Stimulated activated CD8-positive, alpha-beta memory T cell treated with anti-CD3 and anti-CD28 coated beads, Interleukin-12 subunit alpha, Interleukin-12 subunit beta, amount 100 ng/mL, for 1 hour (primary cell): ENCODE data around the gene ITPK1.

ENCODE experiments used
- DNase-seq: peaks from one replicate; pipeline ENCODE4 v3.0.0-alpha.2; 2020; ENCODE audit warnings: low read depth

The ITPK1 gene

GRCh38 chr14:93059917-93060545 is 55.7 kb downstream of the ITPK1 start:
- DNase-seq = no peak

GRCh38 chr14:93059260-93059659 is 56.5 kb downstream of the ITPK1 start:
- DNase-seq = no peak

DNA sequence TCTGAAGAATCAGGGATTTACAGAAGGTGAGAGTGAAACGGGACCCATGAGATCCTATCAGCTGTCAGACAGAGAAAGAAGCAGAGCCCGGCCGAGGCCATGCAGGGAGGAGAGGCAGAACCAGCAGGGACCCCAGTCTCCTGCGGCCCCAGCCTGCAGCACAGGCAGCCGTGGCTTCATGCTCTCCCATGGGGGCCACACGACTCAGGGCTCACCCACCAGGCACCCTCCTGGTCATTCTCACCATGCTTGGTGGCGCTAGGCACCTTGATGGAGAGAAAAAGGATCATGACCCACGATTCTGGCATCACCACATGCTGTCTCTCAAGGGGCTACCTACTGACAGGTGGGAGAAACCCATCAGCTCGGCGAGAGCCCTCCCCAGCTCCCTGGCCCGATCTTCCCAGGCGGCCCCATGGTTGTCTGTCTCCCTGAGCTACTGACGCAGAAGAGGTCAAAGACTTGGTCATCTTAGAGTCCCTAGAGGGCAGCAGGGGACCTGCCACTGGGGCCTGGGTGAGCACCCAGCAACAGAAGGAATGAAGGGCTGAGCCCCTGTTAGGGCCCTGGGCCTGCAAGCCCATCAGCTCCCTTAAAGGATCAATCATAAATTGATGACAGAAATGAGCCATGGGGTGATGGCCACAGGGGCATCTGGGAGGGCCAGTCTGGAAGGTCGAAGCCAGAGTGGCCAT is 58.0 kb downstream of the ITPK1 start:
- DNase-seq = no peak

GRCh38 chr14:93056840-93057585 is 58.7 kb downstream of the ITPK1 start:
- no peak for DNase-seq

DNA sequence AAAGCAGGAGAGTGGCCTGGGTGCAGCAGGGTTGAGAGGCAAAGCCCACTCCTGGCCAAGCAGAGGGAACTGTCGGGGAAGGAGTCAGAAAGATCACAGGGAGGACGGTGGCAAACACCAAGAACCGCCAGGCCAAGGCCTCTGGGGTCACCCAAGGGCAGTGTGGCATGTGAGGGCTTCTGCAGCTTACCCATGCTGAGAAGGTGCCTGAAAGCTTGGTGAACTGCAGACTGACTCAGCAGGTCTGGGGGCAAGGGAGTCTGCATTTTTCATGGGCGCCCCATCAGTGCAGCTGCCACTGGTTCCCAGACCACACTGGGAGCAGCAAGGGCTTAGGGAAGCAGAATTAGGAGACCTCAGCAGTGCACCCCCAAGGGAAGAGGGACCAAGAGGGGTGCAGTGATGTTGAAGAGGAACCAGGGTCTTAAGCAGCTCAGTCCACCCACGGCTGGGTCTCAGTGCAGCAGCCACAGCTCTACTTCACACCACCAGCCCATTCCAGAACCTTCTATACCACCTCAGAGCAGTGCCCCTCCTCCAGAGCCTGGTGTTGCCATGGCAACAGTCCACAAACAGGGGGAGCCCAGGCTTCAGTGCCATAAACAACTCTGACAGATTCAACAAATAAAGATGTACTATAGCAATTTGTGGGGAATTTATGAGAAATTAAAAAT is 59.4 kb downstream of the ITPK1 start:
- no peak for DNase-seq

- no peak for DNase-seq
Observed at GRCh38 chr14:93055651-93056115, 60.0 kb downstream of the ITPK1 start.

- no peak for DNase-seq
Observed at GRCh38 chr14:93054876-93055275, 60.8 kb downstream of the ITPK1 start.

- no peak for DNase-seq
Observed at GRCh38 chr14:93054006-93054405, 61.7 kb downstream of the ITPK1 start.

GRCh38 chr14:93051600-93052546 is 63.9 kb downstream of the ITPK1 start:
- DNase-seq = no peak

- no peak for DNase-seq
Observed at GRCh38 chr14:93050761-93051160, 65.0 kb downstream of the ITPK1 start.

DNA sequence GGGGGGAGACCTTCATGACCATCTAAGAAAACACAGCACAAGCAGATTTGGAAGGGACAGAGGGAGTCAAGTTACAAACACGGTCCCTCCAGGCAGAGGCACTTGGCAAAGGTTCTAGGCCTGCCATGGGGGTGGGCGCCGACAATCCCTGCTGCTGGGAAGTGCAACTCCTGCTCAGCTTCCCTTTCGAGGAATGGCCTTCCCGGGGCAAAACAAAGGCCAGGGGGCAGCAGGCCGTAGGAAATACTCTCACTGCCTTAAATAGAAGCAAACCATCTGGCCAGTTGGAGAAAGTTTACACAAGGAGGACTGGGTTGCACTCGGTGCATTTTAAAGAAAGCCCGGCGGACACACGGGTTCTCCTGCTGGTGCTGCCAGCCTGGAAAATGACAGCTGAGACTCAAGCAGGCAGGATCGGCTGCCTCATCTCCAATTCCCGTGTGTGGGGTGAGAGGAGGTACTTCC is 65.8 kb downstream of the ITPK1 start:
- DNase-seq = no peak

- no peak for DNase-seq
Observed at GRCh38 chr14:93049315-93049714, 66.4 kb downstream of the ITPK1 start.

- no peak for DNase-seq
Observed at GRCh38 chr14:93048843-93049242, 66.9 kb downstream of the ITPK1 start.

GRCh38 chr14:93047661-93048060 is 68.1 kb downstream of the ITPK1 start:
- no peak for DNase-seq

- DNase-seq = no peak
Observed at GRCh38 chr14:93047157-93047556, 68.6 kb downstream of the ITPK1 start.

GRCh38 chr14:93046705-93047050 is 69.0 kb downstream of the ITPK1 start:
- DNase-seq = no peak

DNA sequence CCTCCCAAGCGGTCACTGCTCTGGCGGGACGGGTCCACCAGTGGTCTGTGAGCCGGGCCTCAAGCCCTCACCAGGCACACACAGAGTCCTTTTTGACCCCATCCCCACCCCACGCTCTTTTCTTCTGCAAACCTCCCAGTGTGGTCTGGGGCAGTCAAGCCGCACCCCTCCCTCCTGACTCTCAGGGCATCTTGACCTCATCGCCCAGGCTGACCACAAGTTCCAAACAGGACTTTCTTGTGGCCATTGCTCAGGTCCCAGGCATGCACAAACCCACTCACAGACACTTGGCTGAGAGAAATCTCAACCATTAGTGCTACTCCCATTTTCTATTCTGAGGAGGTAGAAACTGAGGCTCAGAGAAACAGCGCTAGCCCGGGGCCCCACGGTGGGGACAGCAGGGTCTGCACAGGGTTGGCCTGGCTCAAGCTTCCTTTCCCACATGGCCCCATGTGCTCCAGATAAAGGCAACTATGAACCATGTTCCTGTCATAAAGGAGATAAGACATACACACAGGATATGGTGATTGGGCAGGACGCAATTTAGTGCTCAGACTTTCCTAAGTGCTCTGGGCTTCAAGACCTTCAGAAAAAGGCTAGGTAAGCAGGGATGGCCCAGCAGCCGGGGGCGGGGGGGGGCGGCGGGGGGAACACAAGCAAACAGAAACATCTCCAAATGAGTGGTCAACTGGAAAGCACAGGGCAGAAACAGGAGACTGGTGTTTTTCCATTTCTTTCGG is 69.6 kb downstream of the ITPK1 start:
- no peak for DNase-seq

DNA sequence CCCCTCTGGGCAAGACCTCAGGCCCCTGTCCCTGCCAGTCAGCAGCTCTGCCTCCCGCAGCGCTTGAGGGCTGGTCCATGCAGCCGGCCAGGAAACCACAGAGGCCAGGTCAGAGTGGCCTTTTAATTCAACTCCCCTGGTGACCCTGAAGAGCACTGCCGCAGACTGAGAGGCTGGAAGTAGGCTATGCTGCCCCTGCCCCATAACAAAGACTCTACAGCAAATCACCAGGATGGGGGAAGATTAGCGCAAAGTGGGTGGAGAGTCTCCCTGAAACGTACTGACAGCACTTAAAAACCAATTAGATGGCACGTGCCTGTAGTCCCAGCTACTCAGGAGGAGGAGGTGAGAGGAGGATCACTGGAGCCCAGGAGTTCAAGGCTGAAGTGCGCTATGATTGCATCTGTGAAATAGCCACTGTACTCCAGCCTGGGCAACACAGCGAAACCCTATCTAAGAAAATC is 70.5 kb downstream of the ITPK1 start:
- no peak for DNase-seq

DNA sequence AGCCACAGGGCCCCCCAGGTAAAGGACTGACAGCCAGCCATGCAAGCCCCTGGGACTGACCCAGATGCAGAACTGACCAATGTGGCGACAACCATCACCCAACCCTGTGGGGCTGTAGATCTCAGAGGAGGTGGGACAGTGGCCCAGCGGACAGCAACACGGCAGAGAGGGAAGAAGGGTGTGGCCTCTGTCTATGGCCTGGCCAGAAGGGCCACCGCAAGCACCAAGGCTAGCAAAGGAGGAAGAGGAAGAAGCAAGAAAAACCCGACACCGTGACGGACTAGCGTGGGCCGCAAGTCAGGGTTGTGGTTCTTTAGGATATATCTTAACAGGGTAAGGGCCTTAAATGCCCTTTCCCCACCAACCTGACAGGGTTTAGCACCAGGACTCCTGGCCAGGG is 71.2 kb downstream of the ITPK1 start:
- no peak for DNase-seq

- DNase-seq = no peak
Observed at GRCh38 chr14:93044121-93044520, 71.6 kb downstream of the ITPK1 start.
